SK-N-SH (cell line): ENCODE measurements around the gene UBE2D2. TPM values are rescaled to one million over a fixed set of nuclear protein-coding genes. Genes with fewer than 3 reads are reported as not detected.

Experiments used
- CTCF ChIA-PET: fragments of 300-600, 350-600 bp; formaldehyde crosslinking; extraction: SDS; loops from one replicate; lab custom pipeline; 2021; lab: Yijun Ruan, JAX
- POLR2A ChIA-PET: fragments of 350-600 bp; sonication (Branson Sonifier 250); formaldehyde crosslinking; extraction: SDS; loops from one replicate; lab custom pipeline; 2020; ENCODE audit warnings: antibody characterized with exemption, inconsistent platforms; lab: Yijun Ruan, JAX
- DNase-seq: peaks from one replicate; pipeline ENCODE4 v3.0.0; 2012
- H2AFZ ChIP-seq: fragments of 200-600 bp; sonication (generic); 2 replicates; pipeline ENCODE4 v1.8.1; 2016; ENCODE audit warnings: antibody characterized with exemption, mild to moderate bottlenecking, low read depth
- H3F3A ChIP-seq: fragments of 200-600 bp; sonication (generic); replicated peaks from 2 replicates; pipeline ENCODE3; 2016; ENCODE audit warnings: antibody characterized with exemption, mild to moderate bottlenecking; ENCODE audit not compliant: insufficient read depth
- H3K27ac ChIP-seq, 2 experiments: fragments of 200-500 bp in 1 of 2; fragments of 200-600 bp in 1 of 2; sonication (Bioruptor generic) in 1 of 2; sonication (generic), shearing (Covaris generic) in 1 of 2; 2 replicates each; pipeline versions ENCODE4 v1.5.1 to v1.6.1; 2014 to 2016; ENCODE audit warnings: low read depth in 2 of 2, inconsistent platforms in 1 of 2, low read length in 1 of 2, mild to moderate bottlenecking in 1 of 2, mixed read lengths in 1 of 2
- H3K27me3 ChIP-seq: fragments of 200-600 bp; sonication (generic), shearing (Covaris generic); 2 replicates; pipeline ENCODE4 v1.6.1; 2016; ENCODE audit warnings: mixed run types; ENCODE audit not compliant: insufficient read depth
- H3K36me3 ChIP-seq, 2 experiments: fragments of 200-500 bp in 1 of 2; fragments of 200-600 bp in 1 of 2; sonication (Bioruptor generic) in 1 of 2; sonication (generic) in 1 of 2; replicated peaks in 1 of 2; 2 replicates each; pipeline versions ENCODE3 to v1.5.1; 2014 to 2016; ENCODE audit warnings: low read length in 1 of 2, mild to moderate bottlenecking in 1 of 2; ENCODE audit not compliant: insufficient read depth in 2 of 2, control insufficient read depth in 1 of 2
- H3K4me1 ChIP-seq, 2 experiments: fragments of 200-500 bp in 1 of 2; fragments of 200-600 bp in 1 of 2; sonication (Bioruptor generic) in 1 of 2; sonication (generic), shearing (Covaris generic) in 1 of 2; 2 replicates each; pipeline versions ENCODE4 v1.5.1 to v1.6.1; 2014 to 2016; ENCODE audit warnings: low read depth in 1 of 2, low read length in 1 of 2, mixed run types in 1 of 2; ENCODE audit not compliant: insufficient read depth in 2 of 2, control insufficient read depth in 1 of 2
- H3K4me2 ChIP-seq: fragments of 200-600 bp; sonication (generic), shearing (Covaris generic); 2 replicates; pipeline ENCODE4 v1.6.1; 2017; ENCODE audit warnings: mixed run types
- H3K4me3 ChIP-seq, 2 experiments: fragments of 200-500 bp in 1 of 2; fragments of 200-600 bp in 1 of 2; sonication (Bioruptor generic) in 1 of 2; sonication (generic), shearing (Covaris generic) in 1 of 2; 2 replicates each; pipeline versions ENCODE4 v1.5.1 to v1.8.1; 2014 to 2016; ENCODE audit warnings: low read depth in 2 of 2, inconsistent platforms in 1 of 2, low read length in 1 of 2, mild to moderate bottlenecking in 1 of 2, mixed read lengths in 1 of 2, moderate library complexity in 1 of 2
- H3K79me2 ChIP-seq: fragments of 200-600 bp; sonication (generic); 2 replicates; pipeline ENCODE4 v1.8.1; 2017; ENCODE audit warnings: mild to moderate bottlenecking; ENCODE audit not compliant: insufficient read depth
- H3K9ac ChIP-seq: fragments of 200-600 bp; sonication (generic); 2 replicates; pipeline ENCODE4 v1.6.1; 2017; ENCODE audit warnings: mixed run types
- H3K9me2 ChIP-seq: fragments of 200-600 bp; sonication (generic); 2 replicates; pipeline ENCODE4 v1.6.1; 2017; ENCODE audit warnings: mixed run types
- H3K9me3 ChIP-seq: fragments of 200-600 bp; sonication (generic); 2 replicates; pipeline ENCODE4 v1.6.1; 2017; ENCODE audit warnings: mixed run types, mild to moderate bottlenecking, moderate library complexity
- H4K20me1 ChIP-seq: fragments of 200-600 bp; sonication (generic); 2 replicates; pipeline ENCODE4 v1.6.1; 2017; ENCODE audit warnings: mild to moderate bottlenecking, mixed run types; ENCODE audit not compliant: insufficient read depth
- CHD2 ChIP-seq: fragments of 150-350 bp; IDR thresholded peaks from 2 replicates; pipeline ENCODE4 v1.6.1; 2018; ENCODE audit warnings: low read length; ENCODE audit not compliant: partially characterized antibody
- CTCF ChIP-seq: fragments of 200-600 bp; sonication (generic); IDR thresholded peaks from 2 replicates; pipeline ENCODE4 v1.6.1; 2017; ENCODE audit warnings: antibody characterized with exemption, mild to moderate bottlenecking, moderate library complexity
- ELF1 ChIP-seq: IDR thresholded peaks from 2 replicates; pipeline ENCODE4 v1.4.0; 2012
- EP300 ChIP-seq, 2 experiments: IDR thresholded peaks; 2 replicates each; pipeline versions ENCODE4 v1.4.0 to v1.6.1; 2012; ENCODE audit warnings: borderline replicate concordance in 1 of 2, low read depth in 1 of 2, low read length in 1 of 2
- EZH2phosphoT487 ChIP-seq: fragments of 200-600 bp; sonication (generic); IDR thresholded peaks from 2 replicates; pipeline ENCODE4 v1.6.1; 2017; ENCODE audit warnings: low read depth, mixed run types, mild to moderate bottlenecking, antibody characterized with exemption, moderate library complexity, borderline replicate concordance
- FOXM1 ChIP-seq: IDR thresholded peaks from 2 replicates; pipeline ENCODE4 v1.4.0; 2012; ENCODE audit warnings: low read depth, mild to moderate bottlenecking
- GATA2 ChIP-seq: sonication (generic); formaldehyde crosslinking; IDR thresholded peaks from 2 replicates; pipeline ENCODE4 v1.5.0; 2020; ENCODE audit warnings: mild to moderate bottlenecking, missing genetic modification reagents
- MEF2A ChIP-seq: IDR thresholded peaks from 2 replicates; pipeline ENCODE4 v1.4.0; 2012; ENCODE audit warnings: low read depth, borderline replicate concordance
- MXI1 ChIP-seq: IDR thresholded peaks from 2 replicates; pipeline ENCODE4 v1.6.1; 2012; ENCODE audit warnings: mild to moderate bottlenecking, low read depth, low read length, improper control_type of control experiment
- PBX3 ChIP-seq: IDR thresholded peaks from 2 replicates; pipeline ENCODE4; 2012
- RAD21 ChIP-seq: IDR thresholded peaks from 2 replicates; pipeline ENCODE4 v1.6.1; 2012; ENCODE audit warnings: mild to moderate bottlenecking, low read length
- RCOR1 ChIP-seq: fragments of 150-350 bp; IDR thresholded peaks from 2 replicates; pipeline ENCODE4 v1.6.1; 2017; ENCODE audit warnings: antibody characterized with exemption, low read length
- TAF1 ChIP-seq: IDR thresholded peaks from 2 replicates; pipeline ENCODE4 v1.6.1; 2012; ENCODE audit warnings: low read depth, mild to moderate bottlenecking, low read length, moderate library complexity, borderline replicate concordance
- TEAD4 ChIP-seq: IDR thresholded peaks from 2 replicates; pipeline ENCODE4 v1.4.0; 2012; ENCODE audit warnings: mild to moderate bottlenecking, borderline replicate concordance; ENCODE audit not compliant: insufficient read depth
- WGBS: methylation state at CpG from one replicate; pipeline ENCODE4 v1.1.6; 2017; ENCODE audit warnings: low lambda C conversion rate; 5-methylcytosine and 5-hydroxymethylcytosine counted together
- polyA plus RNA-seq, 3 experiments: library from polyadenylated mRNA; depleted of rRNA; stranded (reverse); fragments of >200 nt; gene quantifications; 2 replicates each; pipeline ENCODE4 v1.2.3, GENCODE V29; 2012

UBE2D2 gene
- polyA plus RNA-seq, 1 of the 3 experiments (the other 2 are of a cell fraction): 24.5 TPM

- 88% methylated on average over 22 of the region's 23 CpGs for WGBS
- Histone ChIP-seq H3K27me3 (no peaks in the 10 kb centered on the region), H4K20me1 (peaks cover 63% of the 10 kb centered on the region), H3K79me2 (peaks cover 99% of the 10 kb centered on the region), H3K27ac (peak overlapping the region; percentile 92 to 99; a peak in 3 of 4 replicates), H3F3A (peaks cover 34% of the 10 kb centered on the region), H3K9me2 (no peaks in the 10 kb centered on the region), H3K36me3 (no peaks in the 10 kb centered on the region), H3K9ac (no peak overlapping the region), H3K4me2 (peak overlapping the region; percentile 55; the same call in 1 of the 2 replicates), H3K9me3 (no peaks in the 10 kb centered on the region), H3K4me1 (peaks cover 63 to 92% of the 10 kb centered on the region in 2 experiments), H2AFZ (no peak overlapping the region), H3K4me3 (no peak overlapping the region)
- TF ChIP-seq EZH2phosphoT487: no peak
- peak; percentile 46 for TF ChIP-seq CHD2
- no peak for TF ChIP-seq MEF2A
- no peak for TF ChIP-seq ELF1
- TF ChIP-seq CTCF: no peak
- TF ChIP-seq TEAD4: no peak
- TF ChIP-seq FOXM1: no peak
- TF ChIP-seq GATA2 (CRISPR knock-in tag): peak; percentile 55
- TF ChIP-seq RCOR1: peak; percentile 44; the same call in 1 of the 2 replicates
- TF ChIP-seq MXI1: peak; percentile 54
- no peak for TF ChIP-seq TAF1
- TF ChIP-seq EP300 (IDR thresholded peaks at IDR 0.05; ENCODE audit: borderline replicate concordance in 1 of 2, low read depth in 1 of 2, low read length in 1 of 2): peak in 1 of 2 experiments; percentile 68; a peak in 2 of 4 replicates
- DNase-seq: peak; percentile 86
- ChIA-PET POLR2A (interaction anchor here (1.0 to 5.3 kb wide), 9 partner anchors 8 to 62 kb away, joined by 3 to 34 read pairs (median 7); partner anchors contain the start of gene CXXC5), CTCF (interaction anchor here (1.0 to 20.6 kb wide), 14 partner anchors 8 to 105 kb away, joined by 3 to 204 read pairs (median 8); no protein-coding TSS in a partner anchor)
These were observed 108.7 kb downstream of the UBE2D2 start for GRCh38 chr5:139669662-139670368.

GRCh38 chr5:139670369-139671095 lies 109.4 kb downstream of the UBE2D2 start:
- Histone ChIP-seq H3F3A (peaks cover 31% of the 10 kb centered on the region), H3K4me1 (peaks cover 56 to 92% of the 10 kb centered on the region in 2 experiments), H3K4me2 (peak overlapping the region; percentile 55; the same call in 1 of the 2 replicates), H3K4me3 (no peak overlapping the region), H3K9me2 (no peaks in the 10 kb centered on the region), H2AFZ (no peak overlapping the region), H3K36me3 (no peaks in the 10 kb centered on the region), H3K9ac (no peak overlapping the region), H4K20me1 (peaks cover 63% of the 10 kb centered on the region), H3K79me2 (peaks cover 99% of the 10 kb centered on the region), H3K9me3 (no peaks in the 10 kb centered on the region), H3K27ac (peak overlapping the region; percentile 26 to 99; a peak in 3 of 4 replicates), H3K27me3 (no peaks in the 10 kb centered on the region)
- peak; percentile 59 for DNase-seq
- ChIA-PET CTCF (interaction anchor here (0.7 to 14.9 kb wide), 16 partner anchors 9 to 105 kb away, joined by 3 to 177 read pairs (median 6); no protein-coding TSS in a partner anchor), POLR2A (interaction anchor here (0.9 to 3.9 kb wide), 7 partner anchors 10 to 61 kb away, joined by 3 to 23 read pairs (median 7); partner anchors contain the start of gene CXXC5)
- 89% methylated on average over 12 of the region's 16 CpGs for WGBS
- TF ChIP-seq PBX3 (no peak), RAD21 (peak; percentile 32; the same call in 1 of the 2 replicates), CTCF (peak; percentile 43)
